Measurements from ENCODE around the gene RNF213.
A peak's percentile ranks its signal among the peaks of the same experiment; 100 is the strongest.

Gene RNF213

DNA sequence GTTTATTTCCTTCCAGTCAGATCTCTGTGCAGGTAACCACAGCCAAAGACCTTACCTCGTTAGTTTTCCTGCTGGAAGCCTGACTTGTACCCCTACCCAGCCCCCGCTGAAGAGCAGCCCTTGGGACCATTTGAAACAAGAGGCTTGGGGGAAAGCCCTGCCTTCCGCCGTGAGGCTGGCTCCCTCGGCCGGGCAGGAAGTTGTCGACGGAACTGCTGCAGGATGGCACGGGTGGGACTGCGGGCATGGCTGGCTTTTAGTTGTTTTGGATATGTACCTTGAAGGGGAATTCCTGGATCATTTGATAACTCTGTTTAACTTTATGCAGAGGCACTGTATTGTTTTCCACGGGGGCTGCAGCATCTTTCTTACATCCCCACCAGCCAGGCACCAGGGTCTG, 105.3 kb downstream of the RNF213 start:
- no peaks in the 10 kb centered on the region for H3K9me3 Mint-ChIP-seq
- no peak for ATAC-seq
- H3K4me3 Mint-ChIP-seq, result no peak overlapping the region
- no peaks in the 10 kb centered on the region for H3K4me1 Mint-ChIP-seq
- H3K36me3 Mint-ChIP-seq (ENCODE audit: low read depth), result peaks cover 69% of the 10 kb centered on the region
- no peak overlapping the region for H3K27ac Mint-ChIP-seq
- no peak for DNase-seq
- H3K27me3 Mint-ChIP-seq, result no peaks in the 10 kb centered on the region

DNA sequence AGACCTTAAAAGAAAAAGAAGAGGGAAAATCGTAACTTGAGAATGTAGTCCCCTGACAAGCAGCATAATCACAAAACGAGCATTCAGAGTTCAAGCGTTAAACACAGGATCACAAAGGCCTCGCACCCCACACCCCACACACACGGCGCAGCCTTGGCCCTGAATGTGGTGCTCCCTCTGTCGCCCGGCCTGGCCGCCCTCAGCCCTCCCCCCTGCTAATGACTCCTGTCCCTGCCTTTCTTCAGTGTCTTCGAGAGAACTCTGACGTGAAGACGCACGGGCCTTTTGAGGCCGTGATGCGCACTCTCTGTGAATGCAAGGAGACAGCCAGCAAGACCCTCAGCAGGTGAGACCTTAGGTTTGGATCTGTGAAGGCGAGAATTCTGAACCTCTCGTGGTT, 106.9 kb downstream of the RNF213 start:
- no peaks in the 10 kb centered on the region for H3K9me3 Mint-ChIP-seq
- H3K27ac Mint-ChIP-seq, result no peak overlapping the region
- no peak for DNase-seq
- no peaks in the 10 kb centered on the region for H3K4me1 Mint-ChIP-seq
- H3K4me3 Mint-ChIP-seq, result no peak overlapping the region
- H3K36me3 Mint-ChIP-seq (ENCODE audit: low read depth), result peaks cover 68% of the 10 kb centered on the region
- no peak for ATAC-seq
- H3K27me3 Mint-ChIP-seq, result no peaks in the 10 kb centered on the region

GRCh38 chr17:80371196-80371595, 110.5 kb downstream of the RNF213 start:
- H3K27ac Mint-ChIP-seq, result no peak overlapping the region
- no peak overlapping the region for H3K4me3 Mint-ChIP-seq
- DNase-seq (no peak), ATAC-seq (no peak)
- H3K27me3 Mint-ChIP-seq, result no peaks in the 10 kb centered on the region
- H3K4me1 Mint-ChIP-seq, result no peaks in the 10 kb centered on the region
- H3K9me3 Mint-ChIP-seq, result no peaks in the 10 kb centered on the region
- H3K36me3 Mint-ChIP-seq (ENCODE audit: low read depth), result peaks cover 72% of the 10 kb centered on the region

- Mint-ChIP-seq H3K27me3 (no peaks in the 10 kb centered on the region), H3K27ac (no peak overlapping the region), H3K9me3 (no peaks in the 10 kb centered on the region), H3K4me3 (no peak overlapping the region), H3K36me3 (ENCODE audit: low read depth) (peaks cover 74% of the 10 kb centered on the region), H3K4me1 (no peaks in the 10 kb centered on the region)
- ATAC-seq (no peak), DNase-seq (no peak)
Observed at GRCh38 chr17:80372456-80372855, 111.8 kb downstream of the RNF213 start.

DNA sequence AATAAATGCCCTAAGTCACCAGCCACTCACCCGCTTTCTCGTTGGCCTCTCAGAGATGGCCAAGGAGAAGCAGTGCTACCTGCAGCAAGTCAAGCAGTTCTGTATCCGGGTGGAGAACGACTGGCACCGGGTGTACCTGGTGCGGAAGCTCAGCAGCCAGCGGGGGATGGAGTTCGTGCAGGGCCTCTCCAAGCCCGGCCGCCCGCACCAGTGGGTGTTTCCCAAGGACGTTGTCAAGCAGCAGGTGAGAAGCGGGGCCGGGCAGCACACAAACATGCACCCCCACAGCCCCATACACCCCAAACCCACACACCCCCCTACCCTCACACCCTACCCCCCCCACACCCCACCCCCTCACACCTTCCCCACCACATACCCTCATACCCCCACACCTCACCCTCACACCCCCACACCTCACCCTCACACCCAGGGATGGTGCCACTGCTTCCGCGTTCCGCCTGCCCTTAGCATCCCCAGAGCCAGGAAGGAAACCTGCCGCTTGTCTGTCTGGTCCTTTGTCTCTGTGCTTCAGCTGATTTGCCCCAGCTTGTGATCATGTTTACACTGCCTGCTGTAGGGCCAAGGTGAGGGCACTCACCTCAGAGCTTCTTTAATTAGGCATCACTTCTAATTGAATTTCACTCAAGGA, 112.4 kb downstream of the RNF213 start:
- H3K9me3 Mint-ChIP-seq, result no peaks in the 10 kb centered on the region
- H3K27me3 Mint-ChIP-seq, result no peaks in the 10 kb centered on the region
- DNase-seq (no peak), ATAC-seq (no peak)
- no peak overlapping the region for H3K27ac Mint-ChIP-seq
- no peaks in the 10 kb centered on the region for H3K4me1 Mint-ChIP-seq
- H3K36me3 Mint-ChIP-seq (ENCODE audit: low read depth), result peaks cover 73% of the 10 kb centered on the region
- H3K4me3 Mint-ChIP-seq, result no peak overlapping the region

DNA sequence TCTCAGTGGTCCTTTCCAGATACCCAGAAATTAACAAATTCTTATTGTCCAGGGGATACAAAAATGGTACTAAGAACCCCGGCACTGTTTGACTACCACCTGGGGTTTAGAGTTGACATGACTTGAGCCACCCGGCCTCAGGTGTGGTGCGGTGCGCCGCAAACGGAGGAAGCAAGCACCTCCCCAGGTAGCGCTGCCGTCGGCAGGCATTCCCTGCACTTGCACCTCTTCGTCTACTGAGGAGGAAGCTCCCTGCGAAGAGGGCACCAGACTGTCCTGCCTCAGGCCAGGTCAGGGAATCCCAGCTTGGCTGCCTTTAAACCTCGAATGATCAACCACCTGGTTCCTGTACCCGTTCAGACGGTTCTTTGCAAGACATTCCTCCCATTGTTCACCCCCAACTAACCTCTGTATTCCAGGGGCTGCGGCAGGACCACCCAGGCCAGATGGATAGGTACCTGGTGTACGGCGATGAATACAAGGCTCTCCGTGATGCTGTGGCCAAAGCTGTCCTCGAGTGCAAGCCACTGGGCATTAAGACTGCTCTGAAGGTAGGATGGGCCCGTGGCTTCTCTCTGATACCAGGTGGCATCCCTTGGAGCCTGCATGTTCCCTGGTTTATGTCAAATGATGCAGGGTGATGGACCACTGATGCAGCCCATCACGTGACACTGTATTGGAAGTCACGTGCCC, 113.5 kb downstream of the RNF213 start:
- no peaks in the 10 kb centered on the region for H3K4me1 Mint-ChIP-seq
- DNase-seq, result no peak
- H3K27me3 Mint-ChIP-seq, result no peaks in the 10 kb centered on the region
- H3K27ac Mint-ChIP-seq, result no peak overlapping the region
- no peak overlapping the region for H3K4me3 Mint-ChIP-seq
- ATAC-seq, result no peak
- no peaks in the 10 kb centered on the region for H3K9me3 Mint-ChIP-seq
- peaks cover 77% of the 10 kb centered on the region for H3K36me3 Mint-ChIP-seq (ENCODE audit: low read depth)

GRCh38 chr17:80374732-80375585, 114.3 kb downstream of the RNF213 start:
- Mint-ChIP-seq H3K4me3 (no peak overlapping the region), H3K27ac (no peak overlapping the region), H3K27me3 (no peaks in the 10 kb centered on the region), H3K4me1 (no peaks in the 10 kb centered on the region), H3K36me3 (ENCODE audit: low read depth) (peaks cover 78% of the 10 kb centered on the region), H3K9me3 (no peaks in the 10 kb centered on the region)
- no peak for ATAC-seq
- no peak for DNase-seq

DNA sequence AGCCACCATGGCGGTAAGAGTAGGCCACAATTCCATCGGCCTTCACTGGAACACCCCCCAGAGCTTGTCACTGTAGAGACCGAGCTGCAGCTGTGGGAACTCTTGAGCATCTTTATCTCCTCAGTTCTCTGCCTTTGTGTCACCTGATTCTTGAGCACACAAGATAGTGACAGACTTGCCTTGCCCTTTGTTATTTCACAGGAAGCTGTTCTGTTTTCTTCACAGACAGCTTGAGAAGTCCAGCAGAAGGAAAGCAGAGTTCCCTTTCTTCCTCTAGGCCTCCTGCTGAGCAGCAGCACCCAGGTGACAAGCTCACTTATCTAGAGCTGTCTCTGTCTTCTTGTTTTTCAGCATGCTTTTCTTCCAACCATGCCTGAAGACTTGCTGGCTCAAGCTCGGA, 115.9 kb downstream of the RNF213 start:
- Mint-ChIP-seq H3K4me3 (no peak overlapping the region), H3K27ac (peak overlapping the region; percentile 22), H3K36me3 (ENCODE audit: low read depth) (peaks cover 77% of the 10 kb centered on the region), H3K9me3 (no peaks in the 10 kb centered on the region), H3K27me3 (no peaks in the 10 kb centered on the region), H3K4me1 (no peaks in the 10 kb centered on the region)
- DNase-seq (no peak), ATAC-seq (no peak)

- H3K9me3 Mint-ChIP-seq, result no peaks in the 10 kb centered on the region
- DNase-seq (no peak), ATAC-seq (no peak)
- no peak overlapping the region for H3K4me3 Mint-ChIP-seq
- peaks cover 73% of the 10 kb centered on the region for H3K36me3 Mint-ChIP-seq (ENCODE audit: low read depth)
- no peaks in the 10 kb centered on the region for H3K4me1 Mint-ChIP-seq
- H3K27me3 Mint-ChIP-seq, result no peaks in the 10 kb centered on the region
- peak overlapping the region; percentile 30 for H3K27ac Mint-ChIP-seq
Observed at GRCh38 chr17:80377798-80378197, 117.1 kb downstream of the RNF213 start.

- H3K27ac Mint-ChIP-seq, result peak overlapping the region; percentile 0
- peaks cover 77% of the 10 kb centered on the region for H3K36me3 Mint-ChIP-seq (ENCODE audit: low read depth)
- DNase-seq, result no peak
Observed at GRCh38 chr17:80379348-80379747, 118.7 kb downstream of the RNF213 start.

DNA sequence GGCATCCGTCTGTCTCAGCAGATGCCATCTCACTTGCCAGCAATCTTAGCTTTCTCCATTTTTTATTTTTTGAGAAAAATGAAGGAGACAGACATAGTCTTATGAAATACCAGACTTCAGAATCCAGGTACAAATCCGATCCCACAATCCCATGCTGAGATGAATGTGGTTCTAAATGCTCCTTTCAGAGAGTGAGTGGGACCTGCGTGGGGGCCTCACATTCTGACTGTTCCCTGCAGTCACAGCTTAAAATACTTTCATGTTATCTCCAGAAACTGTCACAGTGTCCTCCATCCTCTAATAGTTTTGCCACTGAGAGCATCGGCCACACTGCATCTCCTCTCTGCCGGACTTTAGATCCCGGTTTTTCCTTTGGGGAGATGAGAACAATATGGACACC, 119.4 kb downstream of the RNF213 start:
- no peaks in the 10 kb centered on the region for H3K9me3 Mint-ChIP-seq
- no peaks in the 10 kb centered on the region for H3K4me1 Mint-ChIP-seq
- no peak overlapping the region for H3K4me3 Mint-ChIP-seq
- H3K27me3 Mint-ChIP-seq, result no peaks in the 10 kb centered on the region
- H3K27ac Mint-ChIP-seq, result no peak overlapping the region
- no peak for ATAC-seq
- H3K36me3 Mint-ChIP-seq (ENCODE audit: low read depth), result peaks cover 75% of the 10 kb centered on the region
- DNase-seq, result no peak

More at GRCh38 chr17:80379348-80379747, 118.7 kb downstream of the RNF213 start:
- Mint-ChIP-seq H3K27me3 (no peaks in the 10 kb centered on the region), H3K4me1 (no peaks in the 10 kb centered on the region), H3K4me3 (no peak overlapping the region), H3K9me3 (no peaks in the 10 kb centered on the region)
- no peak for ATAC-seq

- Mint-ChIP-seq H3K27ac (no peak overlapping the region), H3K9me3 (no peaks in the 10 kb centered on the region), H3K36me3 (ENCODE audit: low read depth) (peaks cover 78% of the 10 kb centered on the region), H3K27me3 (no peaks in the 10 kb centered on the region), H3K4me3 (no peak overlapping the region), H3K4me1 (no peaks in the 10 kb centered on the region)
- ATAC-seq, result no peak
- DNase-seq, result no peak
Observed at GRCh38 chr17:80380555-80381002, 119.9 kb downstream of the RNF213 start.

DNA sequence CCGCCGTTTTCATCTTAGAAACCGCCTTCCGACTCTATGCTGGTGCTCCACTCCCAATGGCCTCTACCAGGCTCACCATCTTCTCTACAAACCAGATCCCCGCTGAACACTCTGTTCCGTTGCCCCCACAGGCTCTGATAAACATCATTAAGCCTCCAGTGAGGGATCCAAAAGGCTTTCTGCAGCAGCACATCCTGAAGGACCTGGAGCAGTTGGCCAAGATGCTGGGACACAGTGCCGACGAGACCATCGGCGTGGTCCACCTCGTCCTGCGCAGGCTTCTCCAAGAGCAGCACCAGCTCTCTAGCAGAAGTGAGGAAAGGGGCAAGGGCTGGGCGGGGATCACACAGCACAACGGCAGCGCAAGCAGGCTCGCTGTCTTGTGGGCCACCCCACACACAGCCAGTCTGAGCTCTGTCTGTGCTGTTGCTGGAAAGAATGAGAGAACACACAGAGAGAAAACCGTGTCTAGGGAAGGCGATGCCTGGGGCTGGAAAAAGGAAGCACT, 120.8 kb downstream of the RNF213 start:
- no peak overlapping the region for H3K27ac Mint-ChIP-seq
- no peak for ATAC-seq
- no peaks in the 10 kb centered on the region for H3K27me3 Mint-ChIP-seq
- DNase-seq, result no peak
- no peaks in the 10 kb centered on the region for H3K9me3 Mint-ChIP-seq
- H3K4me3 Mint-ChIP-seq, result no peak overlapping the region
- H3K4me1 Mint-ChIP-seq, result no peaks in the 10 kb centered on the region
- peaks cover 74% of the 10 kb centered on the region for H3K36me3 Mint-ChIP-seq (ENCODE audit: low read depth)

GRCh38 chr17:80382446-80382845, 121.8 kb downstream of the RNF213 start:
- H3K9me3 Mint-ChIP-seq, result no peaks in the 10 kb centered on the region
- no peak for ATAC-seq
- no peaks in the 10 kb centered on the region for H3K4me1 Mint-ChIP-seq
- H3K4me3 Mint-ChIP-seq, result no peak overlapping the region
- peaks cover 72% of the 10 kb centered on the region for H3K36me3 Mint-ChIP-seq (ENCODE audit: low read depth)
- DNase-seq, result no peak
- H3K27me3 Mint-ChIP-seq, result no peaks in the 10 kb centered on the region
- H3K27ac Mint-ChIP-seq, result no peak overlapping the region

DNA sequence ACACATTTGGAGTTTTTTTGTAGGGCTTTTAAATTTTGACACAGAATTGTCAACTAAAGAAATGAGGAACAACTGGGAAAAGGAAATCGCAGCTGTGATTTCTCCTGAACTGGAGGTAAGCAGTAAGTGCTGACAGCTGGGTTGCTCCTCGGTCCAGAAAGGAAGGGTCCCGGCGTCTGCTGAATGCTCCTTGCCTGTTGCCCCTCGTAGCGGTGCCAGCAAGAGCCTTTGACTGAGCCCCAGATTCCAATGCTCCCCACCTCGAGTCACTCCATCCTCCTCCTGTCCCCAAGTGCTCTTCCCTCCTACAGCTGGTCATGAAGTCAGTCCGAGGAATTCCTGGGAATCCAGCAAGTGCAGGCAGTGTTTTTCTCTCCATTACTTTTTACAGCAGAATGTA, 122.3 kb downstream of the RNF213 start:
- DNase-seq (no peak), ATAC-seq (no peak)
- peak overlapping the region; percentile 24 for H3K27ac Mint-ChIP-seq
- no peaks in the 10 kb centered on the region for H3K9me3 Mint-ChIP-seq
- no peaks in the 10 kb centered on the region for H3K4me1 Mint-ChIP-seq
- no peaks in the 10 kb centered on the region for H3K27me3 Mint-ChIP-seq
- no peak overlapping the region for H3K4me3 Mint-ChIP-seq
- H3K36me3 Mint-ChIP-seq (ENCODE audit: low read depth), result peaks cover 68% of the 10 kb centered on the region
